SHP77 (cell line): ENCODE measurements around the gene XAB2.
A peak's percentile ranks its signal among the peaks of the same experiment; 100 is the strongest.

Source experiments
- DNase-seq, 2 experiments: peaks; one replicate each; lab custom pipeline; 2025; lab: John Stamatoyannopoulos, UW

XAB2 gene

DNA sequence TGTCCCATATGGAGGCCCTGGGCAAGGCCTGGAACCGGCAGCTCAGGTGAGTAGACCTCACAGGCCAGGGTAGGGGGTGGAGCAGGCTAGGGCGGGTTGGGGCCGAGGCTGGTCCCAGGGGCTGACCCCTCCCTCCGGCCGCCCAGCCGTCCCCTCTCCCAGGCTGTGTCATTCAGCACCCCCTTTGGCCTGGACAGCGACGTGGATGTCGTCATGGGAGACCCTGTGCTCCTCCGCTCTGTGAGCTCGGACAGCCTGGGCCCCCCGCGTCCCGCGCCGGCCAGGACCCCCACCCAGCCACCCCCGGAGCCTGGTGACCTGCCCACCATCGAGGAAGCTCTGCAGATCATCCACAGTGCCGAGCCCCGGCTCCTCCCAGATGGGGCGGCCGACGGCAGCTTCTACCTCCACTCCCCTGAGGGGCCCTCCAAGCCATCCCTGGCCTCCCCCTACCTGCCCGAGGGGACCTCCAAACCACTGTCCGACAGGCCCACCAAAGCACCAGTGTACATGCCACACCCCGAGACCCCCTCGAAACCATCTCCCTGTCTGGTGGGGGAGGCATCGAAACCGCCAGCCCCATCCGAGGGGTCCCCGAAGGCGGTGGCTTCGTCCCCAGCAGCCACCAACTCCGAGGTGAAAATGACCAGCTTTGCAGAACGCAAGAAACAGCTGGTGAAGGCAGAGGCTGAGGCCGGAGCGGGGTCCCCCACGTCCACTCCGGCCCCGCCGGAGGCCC is 17.6 kb downstream of the XAB2 start:
- DNase-seq: no peak

- no peak for DNase-seq
These were observed 18.7 kb downstream of the XAB2 start for GRCh38 chr19:7610491-7611240.

- no peak for DNase-seq
These were observed 21.3 kb downstream of the XAB2 start for GRCh38 chr19:7607874-7608560.

DNA sequence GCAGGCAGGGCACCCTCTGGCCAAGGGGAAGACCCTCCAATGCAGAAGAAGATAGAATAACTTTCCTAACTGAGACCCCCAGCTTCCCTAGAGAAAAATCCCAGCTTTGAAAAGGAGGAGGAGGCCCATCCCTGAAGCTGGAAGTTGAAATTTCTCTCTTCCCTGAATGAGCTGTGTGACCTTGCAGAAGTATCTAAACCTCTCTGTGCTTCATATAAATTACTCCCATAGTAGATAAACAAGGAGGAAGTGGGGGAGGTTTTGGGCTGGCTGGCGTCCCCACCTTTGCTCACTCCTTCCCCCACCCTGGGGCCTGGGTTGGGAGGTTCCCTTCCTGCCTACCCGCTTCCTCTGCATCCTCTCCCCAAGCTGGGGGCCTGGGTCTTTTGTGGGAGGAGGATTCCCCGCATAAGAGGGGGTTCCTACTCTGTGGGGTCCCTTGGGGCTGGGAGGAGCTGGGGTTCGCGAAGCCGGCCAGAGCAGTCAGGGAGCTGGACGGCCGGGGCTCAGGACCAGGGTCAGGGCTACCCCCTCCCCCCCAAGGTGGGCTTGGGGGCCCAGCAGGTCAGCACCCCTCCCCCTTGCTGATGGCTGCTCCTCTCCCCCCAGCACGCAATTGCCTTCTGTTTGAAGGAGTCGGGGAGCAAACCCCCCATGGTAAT is 22.0 kb downstream of the XAB2 start:
- DNase-seq: no peak

GRCh38 chr19:7606289-7606688 is 23.1 kb downstream of the XAB2 start:
- no peak for DNase-seq

DNA sequence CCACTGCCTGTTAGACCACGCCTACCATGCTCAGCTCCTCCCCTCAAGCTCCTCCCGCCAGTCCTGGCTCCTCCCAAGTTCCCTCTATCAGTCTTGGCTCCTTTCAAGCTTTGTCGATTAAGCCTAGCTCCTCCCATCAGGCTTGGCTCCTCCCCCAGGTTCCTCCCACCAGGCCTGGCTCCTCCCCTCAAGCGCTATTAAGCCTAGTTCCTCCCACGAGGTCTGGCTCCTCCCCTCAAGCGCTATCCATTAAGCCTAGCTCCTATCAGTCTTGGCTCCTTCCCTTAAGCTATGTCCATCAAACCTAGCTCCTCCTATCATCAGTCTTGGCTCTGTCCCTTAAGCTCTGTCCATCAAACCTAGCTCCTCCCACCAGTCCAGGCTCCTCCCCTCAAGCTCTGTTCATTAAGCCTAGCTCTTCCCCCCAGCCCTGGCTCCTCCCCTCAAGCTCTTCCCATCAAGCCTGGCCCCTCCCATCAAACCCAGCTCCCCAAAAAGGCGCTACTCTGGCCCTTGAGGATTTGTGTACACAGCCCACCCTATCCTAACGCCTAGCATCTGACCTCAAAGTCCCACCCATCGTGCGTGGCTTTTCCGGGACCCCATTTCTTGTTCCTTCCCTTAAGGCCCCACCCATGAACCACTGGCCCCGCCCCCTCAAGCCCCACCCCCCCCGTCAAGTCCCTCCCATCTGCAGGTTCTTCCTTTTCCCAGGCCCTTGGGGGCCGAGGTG is 23.7 kb downstream of the XAB2 start:
- peak; percentile 32 to 41 for DNase-seq

DNA sequence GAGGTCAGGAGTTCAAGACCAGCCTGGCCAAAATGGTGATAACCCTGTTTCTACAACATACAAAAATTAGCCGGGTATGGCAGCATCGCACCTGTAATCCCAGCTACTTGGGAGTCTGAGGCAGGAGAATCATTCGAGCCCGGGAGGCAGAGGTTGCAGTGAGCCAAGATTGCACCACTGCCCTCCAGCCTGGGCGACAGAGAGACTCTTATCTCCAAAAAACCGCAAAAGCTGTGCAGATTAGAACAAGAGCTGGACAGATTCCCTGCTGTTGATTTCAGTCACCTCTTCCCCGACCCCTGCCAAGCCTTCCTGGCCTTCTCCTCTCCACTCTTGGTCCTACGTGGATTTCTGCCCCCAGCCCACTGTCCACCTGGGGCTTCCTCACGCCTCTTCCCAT is 25.4 kb downstream of the XAB2 start:
- DNase-seq: no peak

DNA sequence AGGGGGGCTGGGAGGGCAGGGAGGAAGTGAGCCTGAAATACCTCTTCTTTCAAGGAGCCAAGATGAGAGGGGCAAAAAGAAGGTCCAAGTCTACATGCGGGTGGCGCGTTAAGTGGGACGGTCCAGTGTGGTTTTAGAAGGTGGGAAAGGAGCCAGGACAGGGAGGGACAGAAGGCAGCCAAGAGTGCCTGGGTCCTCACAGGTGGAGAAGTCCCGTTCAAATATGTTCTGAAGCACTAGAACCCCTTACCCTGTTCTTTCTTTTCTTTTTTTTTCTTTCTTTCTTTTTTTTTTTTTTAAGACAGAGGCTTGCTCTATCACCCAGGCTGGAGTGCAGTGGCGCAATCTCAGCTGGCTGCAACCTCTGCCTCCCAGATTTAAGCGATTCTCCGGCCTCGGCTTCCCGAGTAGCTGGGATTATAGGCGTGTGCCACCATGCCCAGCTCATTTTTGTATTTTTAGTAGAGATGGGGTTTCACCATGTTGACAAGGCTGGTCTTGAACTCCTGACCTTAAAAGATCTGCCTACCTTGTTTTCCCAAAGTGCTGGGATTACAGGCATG is 26.3 kb downstream of the XAB2 start:
- DNase-seq: no peak

GRCh38 chr19:7602240-7602934 is 27.0 kb downstream of the XAB2 start:
- DNase-seq: no peak

DNA sequence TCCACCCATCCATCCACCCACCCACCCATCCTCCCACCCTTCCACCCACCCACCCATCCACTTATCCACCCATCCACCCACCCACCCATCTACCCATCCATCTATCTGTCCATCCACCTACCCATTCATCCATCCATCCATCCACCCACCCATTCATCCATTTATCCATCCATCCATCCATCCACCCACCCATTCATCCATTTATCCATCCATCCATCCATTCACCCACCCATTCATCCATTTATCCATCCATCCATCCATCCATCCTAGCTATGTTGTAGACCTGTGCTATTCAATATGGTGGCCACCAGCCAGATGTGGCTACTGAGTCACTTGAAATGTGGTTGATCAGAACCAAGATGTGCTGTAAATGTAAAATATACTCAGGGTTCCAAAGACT is 28.6 kb downstream of the XAB2 start:
- DNase-seq: no peak

- DNase-seq: no peak
These were observed 31.2 kb downstream of the XAB2 start for GRCh38 chr19:7598180-7598579.

DNA sequence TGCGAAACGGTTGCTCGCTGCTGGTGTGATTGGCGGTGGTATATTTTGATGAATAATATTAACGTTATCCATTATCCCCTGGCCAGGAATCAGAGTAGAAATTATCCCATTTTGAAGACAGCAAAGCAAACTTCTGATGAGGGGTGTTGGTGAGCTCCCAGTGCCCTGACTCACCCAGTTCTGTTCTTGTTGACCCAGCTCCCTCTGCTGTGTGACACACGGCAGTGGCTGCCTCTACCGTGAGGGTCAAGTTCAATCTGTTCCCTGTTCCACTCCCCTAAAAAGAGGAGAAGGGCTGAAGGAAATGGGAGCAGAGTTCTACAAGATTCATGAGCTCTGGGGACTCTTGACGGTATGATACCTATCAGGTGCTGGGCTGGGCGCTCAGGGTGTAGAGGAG is 31.7 kb downstream of the XAB2 start:
- DNase-seq: no peak

DNA sequence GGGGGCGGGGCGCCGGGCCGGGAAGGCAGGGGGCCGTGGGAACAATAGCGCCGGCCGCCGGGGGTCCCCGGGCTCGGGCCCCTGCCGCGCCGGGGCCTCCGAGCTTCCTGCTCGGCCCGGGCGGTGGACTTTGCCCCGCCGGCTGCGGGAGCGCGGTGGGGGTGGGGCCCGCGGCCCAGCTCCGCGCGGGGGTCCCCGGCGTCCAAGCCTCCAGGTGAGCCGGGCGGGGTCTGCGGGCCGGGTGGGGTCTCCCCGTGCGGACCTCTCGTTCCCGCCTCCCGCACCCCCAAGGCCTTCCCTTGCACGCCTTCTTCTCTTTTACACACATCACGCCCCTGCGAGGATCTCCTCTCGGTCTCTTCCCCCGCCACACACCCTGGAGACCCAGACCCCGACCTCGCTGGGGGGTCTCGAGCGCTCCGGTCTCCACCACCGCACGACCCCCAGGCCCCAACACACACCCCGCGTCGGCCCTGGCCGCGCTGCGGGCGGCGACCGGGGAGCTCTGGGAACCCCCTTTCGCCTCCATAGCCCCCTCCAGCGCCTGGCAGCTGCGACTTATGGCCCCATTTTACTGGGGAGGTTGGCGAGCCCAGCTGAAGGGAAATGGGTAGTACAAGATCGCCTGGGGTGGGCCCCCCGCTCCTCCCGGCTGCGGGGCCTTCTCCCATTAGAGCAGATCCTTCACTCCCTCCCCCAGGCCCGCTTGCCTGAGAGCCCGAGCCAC is 33.0 kb downstream of the XAB2 start:
- DNase-seq: no peak

GRCh38 chr19:7595466-7596133 is 33.7 kb downstream of the XAB2 start, which contains the start of gene CAMSAP3:
Gene CAMSAP3, plus strand, starts transcription at chr19:7595863. Its CDS starts 140 bp downstream, at chr19:7596003.
- DNase-seq: peak; percentile 39 to 61

GRCh38 chr19:7590256-7590655 is 39.1 kb downstream of the XAB2 start:
- no peak for DNase-seq

- DNase-seq: no peak
These were observed 39.5 kb downstream of the XAB2 start for GRCh38 chr19:7589822-7590221.

DNA sequence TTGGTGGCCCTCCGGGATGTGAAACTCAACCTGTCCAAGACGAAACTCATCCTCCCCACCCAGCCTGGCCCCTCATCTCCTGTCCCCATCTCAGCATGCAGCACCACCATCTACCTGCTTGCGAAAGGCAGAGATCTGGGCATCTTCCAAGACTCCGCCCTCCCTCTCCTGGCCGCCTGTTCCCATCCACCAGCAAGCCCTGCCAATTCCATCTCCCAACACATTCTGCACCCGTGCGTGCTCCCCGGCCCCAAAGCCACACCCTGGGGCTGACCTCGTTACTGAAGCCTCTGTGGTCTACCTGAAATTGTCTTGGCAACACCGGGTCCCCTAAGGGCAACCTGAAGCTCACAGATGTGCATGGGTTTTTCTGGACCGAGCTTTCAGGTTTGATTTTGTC is 46.9 kb downstream of the XAB2 start:
- no peak for DNase-seq

DNA sequence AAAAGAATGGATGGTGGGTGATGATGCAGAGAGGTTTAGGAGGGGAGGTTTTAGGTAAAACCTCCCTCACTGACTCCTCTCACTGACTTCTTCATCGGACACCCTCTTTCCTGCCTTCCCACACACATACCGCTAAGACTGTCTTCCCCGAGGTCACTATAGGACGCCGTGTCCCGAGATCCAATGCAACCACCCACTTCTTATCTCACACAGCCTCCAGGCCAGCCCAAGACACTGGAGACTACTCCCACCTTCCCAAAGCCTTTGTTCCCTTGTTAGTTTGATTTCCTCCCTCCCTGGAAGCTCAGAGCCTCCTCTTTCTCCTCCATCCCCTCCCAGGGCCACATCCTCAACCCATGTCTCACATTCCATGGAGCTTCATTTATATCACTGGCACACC is 50.2 kb downstream of the XAB2 start:
- DNase-seq: no peak

DNA sequence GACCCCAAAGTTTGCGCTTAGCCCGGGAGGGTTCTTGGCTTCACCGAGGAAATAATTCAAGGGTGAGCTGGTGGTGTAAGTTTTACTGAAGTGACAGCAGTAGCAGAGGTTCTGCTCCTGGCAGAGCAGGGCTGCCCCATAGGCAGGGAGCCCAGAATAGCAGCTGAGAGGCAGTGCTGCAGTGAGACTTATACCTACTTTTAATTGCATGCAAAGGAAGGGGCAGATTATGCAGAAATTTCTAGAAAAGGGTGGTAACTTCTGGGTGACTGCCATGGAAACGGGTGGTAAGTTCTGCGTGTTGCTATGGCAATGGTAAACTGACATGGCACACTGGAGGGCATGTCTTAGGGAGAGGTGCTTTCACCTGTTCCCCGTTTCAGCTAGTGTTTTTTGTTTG is 51.2 kb downstream of the XAB2 start:
- DNase-seq: no peak
